KOPT-K1 (cell line): ENCODE data around the gene ELP5.

Experiments used
- H3K27ac ChIP-seq: fragments of 200-600 bp; sonication (generic); 2 replicates; pipeline ENCODE4 v1.5.1; 2016; ENCODE audit warnings: antibody characterized with exemption, mild to moderate bottlenecking, low read depth, low read length; ENCODE audit not compliant: poor library complexity, severe bottlenecking
- H3K36me3 ChIP-seq: fragments of 200-600 bp; sonication (generic); 2 replicates; pipeline ENCODE4 v1.5.1; 2017; ENCODE audit warnings: antibody characterized with exemption, mild to moderate bottlenecking, low read length, moderate library complexity; ENCODE audit not compliant: insufficient read depth
- H3K9me3 ChIP-seq: fragments of 200-600 bp; sonication (generic); 2 replicates; pipeline ENCODE4 v1.5.1; 2017; ENCODE audit warnings: antibody characterized with exemption, low read length, mild to moderate bottlenecking; ENCODE audit not compliant: insufficient read depth, poor library complexity, severe bottlenecking

Gene ELP5

GRCh38 chr17:7293816-7294613 lies 42.0 kb downstream of the ELP5 start:
- Histone ChIP-seq H3K36me3 (no peaks in the 10 kb centered on the region), H3K9me3 (no peaks in the 10 kb centered on the region), H3K27ac (no peak overlapping the region)

- Histone ChIP-seq H3K36me3 (no peaks in the 10 kb centered on the region), H3K9me3 (no peaks in the 10 kb centered on the region), H3K27ac (peak within 1 kb of the TSS; percentile 1)
Measured at GRCh38 chr17:7294614-7295153, 42.7 kb downstream of the ELP5 start, which contains the start of gene YBX2. Gene YBX2, minus strand, starts transcription at chr17:7294639. Its CDS starts 139 bp downstream, at chr17:7294500.

- Histone ChIP-seq H3K36me3 (no peaks in the 10 kb centered on the region), H3K9me3 (no peaks in the 10 kb centered on the region), H3K27ac (no peak overlapping the region)
Measured at GRCh38 chr17:7295230-7296180, 43.5 kb downstream of the ELP5 start.

GRCh38 chr17:7296189-7296861 lies 44.3 kb downstream of the ELP5 start:
- H3K27ac ChIP-seq, result no peak overlapping the region
- H3K9me3 ChIP-seq, result no peaks in the 10 kb centered on the region
- H3K36me3 ChIP-seq, result no peaks in the 10 kb centered on the region

GRCh38 chr17:7304179-7304578 lies 52.2 kb downstream of the ELP5 start:
- Histone ChIP-seq H3K27ac (no peak overlapping the region), H3K9me3 (no peaks in the 10 kb centered on the region), H3K36me3 (peaks cover 2% of the 10 kb centered on the region)

- no peaks in the 10 kb centered on the region for H3K9me3 ChIP-seq
- H3K36me3 ChIP-seq, result peaks cover 31% of the 10 kb centered on the region
- H3K27ac ChIP-seq, result peak within 1 kb of the TSS; percentile 95
Measured at GRCh38 chr17:7306911-7307685, 55.1 kb downstream of the ELP5 start, which contains the start of gene EIF5A. Gene EIF5A, plus strand, starts transcription at chr17:7307628. Its CDS starts 2,008 bp downstream, at chr17:7309636.

- no peaks in the 10 kb centered on the region for H3K9me3 ChIP-seq
- H3K36me3 ChIP-seq, result peaks cover 40% of the 10 kb centered on the region
- H3K27ac ChIP-seq, result peak overlapping the region; percentile 95
Measured at GRCh38 chr17:7307686-7308624, 55.9 kb downstream of the ELP5 start.

- Histone ChIP-seq H3K9me3 (no peaks in the 10 kb centered on the region), H3K36me3 (peaks cover 48% of the 10 kb centered on the region), H3K27ac (peak overlapping the region; percentile 95)
Measured at GRCh38 chr17:7308625-7309433, 56.8 kb downstream of the ELP5 start.
